ENCODE measurements around the gene NELL1. TPM values are rescaled to one million over a fixed set of nuclear protein-coding genes. Genes with fewer than 3 reads are reported as not detected.

NELL1 gene
- total and polyA plus RNA-seq, 5 donors from 2014 or later: not detected

DNA sequence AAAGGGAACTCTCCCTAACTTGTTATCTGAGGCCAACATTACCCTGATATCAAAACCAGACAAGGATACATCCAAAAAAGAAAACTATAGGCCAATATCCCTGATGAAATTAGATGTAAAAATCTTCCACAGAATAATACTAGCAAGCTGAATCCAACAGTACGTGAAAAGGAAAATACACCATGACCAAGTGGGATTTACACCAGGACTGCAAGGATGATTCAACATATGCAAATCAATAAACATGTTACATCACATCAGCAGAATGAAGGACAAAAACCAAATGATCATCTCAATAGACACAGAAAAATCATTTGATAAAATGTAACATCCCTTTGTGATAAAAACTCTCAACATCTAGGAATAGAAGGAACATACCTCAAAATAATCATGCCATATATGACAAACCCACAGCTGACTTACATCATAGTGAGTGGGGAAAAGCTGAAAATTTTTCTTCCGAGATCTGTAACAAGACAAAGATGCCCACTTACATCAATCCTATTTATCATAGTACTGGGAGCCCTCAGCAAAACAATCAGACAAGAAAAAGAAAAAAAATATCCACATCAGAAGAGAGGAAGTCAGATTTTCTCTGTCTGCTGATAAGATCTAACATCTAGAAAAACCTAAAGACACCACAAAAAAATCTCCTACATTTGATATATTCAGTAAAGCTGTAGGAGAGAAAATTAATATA, 820.2 kb downstream of the NELL1 start:
- Mint-ChIP-seq H3K27ac (no peak overlapping the region), H3K9me3 (peaks cover 6 to 28% (median 12%) of the 10 kb centered on the region in 7 donors), H3K4me3 (no peak overlapping the region), H3K36me3 (no peaks in the 10 kb centered on the region), H3K27me3 (peaks cover 4% of the 10 kb centered on the region), H3K4me1 (peaks cover 0 to 3% (median 0%) of the 10 kb centered on the region in 4 donors)
- no peak for ATAC-seq (ENCODE audit: low read depth in 2 of 2)
- H3K27ac ChIP-seq (ENCODE audit: insufficient read depth, low read length, poor library complexity, severe bottlenecking): no peak overlapping the region
- H3K36me3 ChIP-seq (ENCODE audit: control insufficient read depth, insufficient read depth, low read length): no peaks in the 10 kb centered on the region
- H3K4me1 ChIP-seq (ENCODE audit: control insufficient read depth, insufficient read depth, low read length, poor library complexity, severe bottlenecking): no peaks in the 10 kb centered on the region
- H3K27me3 ChIP-seq (ENCODE audit: control insufficient read depth, insufficient read depth, low read length): no peaks in the 10 kb centered on the region
- DNase-seq: no peak
- H3K4me3 ChIP-seq (ENCODE audit: low read depth, low read length): no peak overlapping the region
- H3K9me3 ChIP-seq (ENCODE audit: control insufficient read depth in 2 of 2, low read length in 2 of 2): peaks cover 0 to 2% of the 10 kb centered on the region in 2 experiments

DNA sequence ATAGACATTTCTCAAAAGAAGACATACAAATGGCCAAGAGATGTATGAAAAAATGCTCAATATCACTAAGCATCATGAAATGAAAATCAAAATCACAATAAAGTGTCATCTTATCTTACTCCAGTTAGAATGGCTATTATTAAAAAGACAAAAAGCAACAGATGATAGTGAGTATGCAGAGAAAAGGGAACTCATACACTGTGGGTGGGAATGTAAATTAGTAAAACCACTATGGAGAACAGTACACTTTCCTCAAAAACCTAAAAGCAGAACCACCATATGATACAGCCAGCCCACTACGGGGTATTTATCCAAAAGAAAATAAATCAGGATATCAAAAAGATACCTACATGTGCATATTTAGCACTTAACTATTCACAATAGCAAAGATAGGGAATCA, 823.5 kb downstream of the NELL1 start:
- peaks cover 0 to 3% (median 0%) of the 10 kb centered on the region in 4 donors for H3K4me1 Mint-ChIP-seq
- Histone ChIP-seq H3K27me3 (ENCODE audit: control insufficient read depth, insufficient read depth, low read length) (no peaks in the 10 kb centered on the region), H3K36me3 (ENCODE audit: control insufficient read depth, insufficient read depth, low read length) (no peaks in the 10 kb centered on the region), H3K4me1 (ENCODE audit: control insufficient read depth, insufficient read depth, low read length, poor library complexity, severe bottlenecking) (no peaks in the 10 kb centered on the region), H3K27ac (ENCODE audit: insufficient read depth, low read length, poor library complexity, severe bottlenecking) (no peak overlapping the region), H3K4me3 (ENCODE audit: low read depth, low read length) (no peak overlapping the region), H3K9me3 (ENCODE audit: control insufficient read depth in 2 of 2, low read length in 2 of 2) (peaks cover 0 to 2% of the 10 kb centered on the region in 2 experiments)
- H3K27me3 Mint-ChIP-seq: no peaks in the 10 kb centered on the region
- peaks cover 3 to 14% (median 7%) of the 10 kb centered on the region in 7 donors for H3K9me3 Mint-ChIP-seq
- DNase-seq (no peak), ATAC-seq (ENCODE audit: low read depth in 2 of 2) (no peak)
- no peak overlapping the region for H3K4me3 Mint-ChIP-seq
- H3K27ac Mint-ChIP-seq: no peak overlapping the region
- no peaks in the 10 kb centered on the region for H3K36me3 Mint-ChIP-seq

DNA sequence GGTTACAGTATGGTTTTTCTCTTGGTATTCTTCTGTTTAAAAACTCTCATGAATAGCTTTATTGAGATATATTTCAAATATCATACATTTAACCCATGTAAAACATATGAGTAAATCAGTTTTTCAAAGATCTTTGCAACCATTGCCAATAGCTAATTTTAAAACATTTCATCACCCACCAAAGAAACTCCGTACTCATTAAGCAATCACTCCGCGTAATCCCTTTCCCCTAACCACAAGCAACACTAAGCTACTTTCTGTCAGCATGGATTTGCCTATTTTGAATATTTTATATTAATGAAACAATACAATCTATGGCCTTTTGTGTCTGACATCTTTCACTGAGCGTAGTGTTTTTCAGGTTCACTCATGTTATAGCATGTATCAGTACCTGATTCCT, 825.6 kb downstream of the NELL1 start:
- Histone ChIP-seq H3K9me3 (ENCODE audit: control insufficient read depth in 2 of 2, low read length in 2 of 2) (no peaks in the 10 kb centered on the region), H3K27ac (ENCODE audit: insufficient read depth, low read length, poor library complexity, severe bottlenecking) (no peak overlapping the region), H3K4me3 (ENCODE audit: low read depth, low read length) (no peak overlapping the region), H3K27me3 (ENCODE audit: control insufficient read depth, insufficient read depth, low read length) (no peaks in the 10 kb centered on the region), H3K4me1 (ENCODE audit: control insufficient read depth, insufficient read depth, low read length, poor library complexity, severe bottlenecking) (no peaks in the 10 kb centered on the region), H3K36me3 (ENCODE audit: control insufficient read depth, insufficient read depth, low read length) (no peaks in the 10 kb centered on the region)
- ATAC-seq (ENCODE audit: low read depth in 2 of 2) (no peak), DNase-seq (no peak)
- Mint-ChIP-seq H3K9me3 (peaks cover 0 to 7% (median 3%) of the 10 kb centered on the region in 7 donors), H3K4me1 (no peaks in the 10 kb centered on the region), H3K4me3 (no peak overlapping the region), H3K27me3 (no peaks in the 10 kb centered on the region), H3K27ac (no peak overlapping the region), H3K36me3 (no peaks in the 10 kb centered on the region)

GRCh38 chr11:21495879-21496278, 826.5 kb downstream of the NELL1 start:
- no peak overlapping the region for H3K27ac Mint-ChIP-seq
- no peak for ATAC-seq (ENCODE audit: low read depth in 2 of 2)

GRCh38 chr11:21501245-21501644, 831.9 kb downstream of the NELL1 start:
- H3K27me3 ChIP-seq (ENCODE audit: control insufficient read depth, insufficient read depth, low read length): no peaks in the 10 kb centered on the region
- no peak overlapping the region for H3K27ac Mint-ChIP-seq
- no peak overlapping the region for H3K27ac ChIP-seq (ENCODE audit: insufficient read depth, low read length, poor library complexity, severe bottlenecking)
- H3K36me3 Mint-ChIP-seq: no peaks in the 10 kb centered on the region
- no peak for DNase-seq
- H3K27me3 Mint-ChIP-seq: no peaks in the 10 kb centered on the region
- no peak for ATAC-seq (ENCODE audit: low read depth in 2 of 2)
- H3K9me3 ChIP-seq (ENCODE audit: control insufficient read depth in 2 of 2, low read length in 2 of 2): no peaks in the 10 kb centered on the region
- H3K4me3 Mint-ChIP-seq: no peak overlapping the region
- peaks cover 0 to 11% (median 2%) of the 10 kb centered on the region in 7 donors for H3K9me3 Mint-ChIP-seq
- no peaks in the 10 kb centered on the region for H3K4me1 ChIP-seq (ENCODE audit: control insufficient read depth, insufficient read depth, low read length, poor library complexity, severe bottlenecking)
- no peak overlapping the region for H3K4me3 ChIP-seq (ENCODE audit: low read depth, low read length)
- no peaks in the 10 kb centered on the region for H3K36me3 ChIP-seq (ENCODE audit: control insufficient read depth, insufficient read depth, low read length)
- no peaks in the 10 kb centered on the region for H3K4me1 Mint-ChIP-seq

More at GRCh38 chr11:21495879-21496278, 826.5 kb downstream of the NELL1 start:
- no peak overlapping the region for H3K27ac ChIP-seq (ENCODE audit: insufficient read depth, low read length, poor library complexity, severe bottlenecking)
- H3K27me3 Mint-ChIP-seq: no peaks in the 10 kb centered on the region
- DNase-seq: no peak
- H3K4me3 Mint-ChIP-seq: no peak overlapping the region
- no peaks in the 10 kb centered on the region for H3K9me3 ChIP-seq (ENCODE audit: control insufficient read depth in 2 of 2, low read length in 2 of 2)
- H3K36me3 ChIP-seq (ENCODE audit: control insufficient read depth, insufficient read depth, low read length): no peaks in the 10 kb centered on the region
- no peak overlapping the region for H3K4me3 ChIP-seq (ENCODE audit: low read depth, low read length)
- H3K9me3 Mint-ChIP-seq: peaks cover 0 to 7% (median 3%) of the 10 kb centered on the region in 7 donors
- no peaks in the 10 kb centered on the region for H3K4me1 ChIP-seq (ENCODE audit: control insufficient read depth, insufficient read depth, low read length, poor library complexity, severe bottlenecking)
- H3K36me3 Mint-ChIP-seq: no peaks in the 10 kb centered on the region
- no peaks in the 10 kb centered on the region for H3K4me1 Mint-ChIP-seq
- H3K27me3 ChIP-seq (ENCODE audit: control insufficient read depth, insufficient read depth, low read length): no peaks in the 10 kb centered on the region

DNA sequence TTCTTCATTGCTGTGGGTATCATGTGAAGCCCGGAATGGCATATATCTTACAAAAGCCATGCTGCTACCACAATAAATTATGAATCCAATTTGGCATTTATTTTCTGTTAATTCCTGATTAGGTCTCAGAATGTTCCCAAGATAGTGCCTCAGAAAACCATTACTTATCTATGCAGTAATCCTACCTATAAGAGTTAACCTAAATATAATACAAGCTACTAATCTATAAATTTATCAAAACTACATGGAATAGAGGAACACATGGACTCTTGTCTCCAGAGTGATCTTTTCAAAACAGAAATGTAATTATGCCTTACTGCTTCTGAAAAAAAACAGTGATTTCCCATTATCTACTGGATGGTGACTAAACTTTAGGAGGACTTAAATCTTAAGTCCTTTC, 835.7 kb downstream of the NELL1 start:
- Histone ChIP-seq H3K27me3 (ENCODE audit: control insufficient read depth, insufficient read depth, low read length) (no peaks in the 10 kb centered on the region), H3K9me3 (ENCODE audit: control insufficient read depth in 2 of 2, low read length in 2 of 2) (no peaks in the 10 kb centered on the region), H3K4me1 (ENCODE audit: control insufficient read depth, insufficient read depth, low read length, poor library complexity, severe bottlenecking) (no peaks in the 10 kb centered on the region), H3K27ac (ENCODE audit: insufficient read depth, low read length, poor library complexity, severe bottlenecking) (no peak overlapping the region), H3K4me3 (ENCODE audit: low read depth, low read length) (no peak overlapping the region), H3K36me3 (ENCODE audit: control insufficient read depth, insufficient read depth, low read length) (no peaks in the 10 kb centered on the region)
- Mint-ChIP-seq H3K4me3 (no peak overlapping the region), H3K9me3 (peaks cover 0 to 11% (median 2%) of the 10 kb centered on the region in 7 donors), H3K4me1 (no peaks in the 10 kb centered on the region), H3K27me3 (no peaks in the 10 kb centered on the region), H3K27ac (no peak overlapping the region), H3K36me3 (no peaks in the 10 kb centered on the region)
- DNase-seq (no peak), ATAC-seq (ENCODE audit: low read depth in 2 of 2) (no peak)

DNA sequence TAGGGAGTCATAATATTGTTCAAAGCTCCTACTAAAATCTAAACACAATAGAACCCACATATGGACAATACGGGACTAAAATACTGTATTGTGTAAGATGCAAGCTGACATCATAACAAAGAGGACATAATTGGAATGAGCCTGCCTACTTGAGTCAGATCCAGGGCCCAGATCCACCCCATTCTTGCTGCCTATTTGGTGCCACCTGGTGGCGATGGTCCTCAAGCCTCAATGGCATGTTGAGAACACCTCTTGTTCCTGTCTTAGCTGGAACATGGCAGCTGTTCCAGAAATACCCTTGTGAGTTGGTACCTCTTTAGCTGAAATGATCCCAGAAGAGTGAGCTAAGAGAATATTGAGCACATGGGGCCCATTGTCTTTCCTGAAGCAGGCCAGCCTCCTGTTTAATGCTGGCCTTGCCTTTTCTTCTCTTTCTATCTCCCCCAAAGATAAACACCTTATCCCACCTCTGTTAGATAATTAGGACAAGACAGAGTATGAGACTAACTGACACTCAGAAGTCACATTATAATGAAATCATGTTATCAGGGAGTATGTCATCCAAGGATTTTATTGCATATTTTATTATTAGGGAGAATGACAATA, 842.6 kb downstream of the NELL1 start:
- peaks cover 0 to 2% of the 10 kb centered on the region in 2 experiments for H3K9me3 ChIP-seq (ENCODE audit: control insufficient read depth in 2 of 2, low read length in 2 of 2)
- no peaks in the 10 kb centered on the region for H3K4me1 Mint-ChIP-seq
- H3K27me3 ChIP-seq (ENCODE audit: control insufficient read depth, insufficient read depth, low read length): no peaks in the 10 kb centered on the region
- ATAC-seq (ENCODE audit: low read depth in 2 of 2) (no peak), DNase-seq (peak in 1 of 3 donors; percentile 12)
- H3K27me3 Mint-ChIP-seq: no peaks in the 10 kb centered on the region
- H3K36me3 Mint-ChIP-seq: no peaks in the 10 kb centered on the region
- H3K4me1 ChIP-seq (ENCODE audit: control insufficient read depth, insufficient read depth, low read length, poor library complexity, severe bottlenecking): no peaks in the 10 kb centered on the region
- H3K9me3 Mint-ChIP-seq: peaks cover 0 to 5% (median 2%) of the 10 kb centered on the region in 7 donors
- no peaks in the 10 kb centered on the region for H3K36me3 ChIP-seq (ENCODE audit: control insufficient read depth, insufficient read depth, low read length)
- no peak overlapping the region for H3K27ac Mint-ChIP-seq
- H3K27ac ChIP-seq (ENCODE audit: insufficient read depth, low read length, poor library complexity, severe bottlenecking): no peak overlapping the region
- H3K4me3 ChIP-seq (ENCODE audit: low read depth, low read length): no peak overlapping the region
- no peak overlapping the region for H3K4me3 Mint-ChIP-seq

DNA sequence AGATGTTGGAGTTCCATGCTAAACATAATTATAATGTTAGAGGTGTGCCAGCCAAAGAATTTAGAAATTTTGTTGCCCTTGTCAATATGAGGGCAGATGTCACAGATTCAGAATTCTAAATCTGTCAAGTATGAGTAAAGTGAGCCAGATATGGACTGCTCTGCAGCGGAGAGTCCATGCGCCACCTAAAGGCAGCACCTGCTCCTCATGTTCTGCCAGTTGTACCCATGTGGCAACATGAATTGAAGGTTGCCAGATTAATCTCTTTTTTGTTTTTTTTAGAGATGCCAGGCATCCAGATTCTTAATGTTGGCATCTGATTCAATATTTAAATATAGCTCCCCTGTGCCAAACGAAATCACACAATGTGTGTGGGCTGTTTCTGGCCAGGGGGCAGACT, 844.9 kb downstream of the NELL1 start:
- Histone ChIP-seq H3K4me1 (ENCODE audit: control insufficient read depth, insufficient read depth, low read length, poor library complexity, severe bottlenecking) (no peaks in the 10 kb centered on the region), H3K9me3 (ENCODE audit: control insufficient read depth in 2 of 2, low read length in 2 of 2) (peaks cover 0 to 9% of the 10 kb centered on the region in 2 experiments), H3K36me3 (ENCODE audit: control insufficient read depth, insufficient read depth, low read length) (no peaks in the 10 kb centered on the region), H3K27me3 (ENCODE audit: control insufficient read depth, insufficient read depth, low read length) (no peaks in the 10 kb centered on the region), H3K4me3 (ENCODE audit: low read depth, low read length) (no peak overlapping the region), H3K27ac (ENCODE audit: insufficient read depth, low read length, poor library complexity, severe bottlenecking) (no peak overlapping the region)
- no peak for ATAC-seq (ENCODE audit: low read depth in 2 of 2)
- H3K27ac Mint-ChIP-seq: no peak overlapping the region
- H3K4me1 Mint-ChIP-seq: peaks cover 0 to 2% (median 0%) of the 10 kb centered on the region in 4 donors
- no peak for DNase-seq
- H3K36me3 Mint-ChIP-seq: no peaks in the 10 kb centered on the region
- H3K9me3 Mint-ChIP-seq: peaks cover 0 to 10% (median 6%) of the 10 kb centered on the region in 7 donors
- no peaks in the 10 kb centered on the region for H3K27me3 Mint-ChIP-seq
- no peak overlapping the region for H3K4me3 Mint-ChIP-seq
